Activated CD4-positive, alpha-beta T cell treated with anti-CD3 and anti-CD28 coated beads, Interleukin-2, amount 10 ng/mL, durations not matched to agents 7 days and 5 days (primary cell): ENCODE data around the gene UBE2M. TPM values are rescaled to one million over a fixed set of nuclear protein-coding genes. Genes with fewer than 3 reads are reported as not detected.
"Not testable (repeated sequence)": the region's sequence is repeated elsewhere in the genome, so short reads cannot be mapped to it uniquely, and the experiment has no call there.

Experiments
- CTCF ChIA-PET: fragments of 350-600 bp; sonication (Branson Sonifier 250); formaldehyde crosslinking; loops from one replicate; lab custom pipeline; 2021; ENCODE audit warnings: antibody characterized with exemption; lab: Charles Lee
- POLR2A ChIA-PET: fragments of 350-600 bp; sonication (Branson Sonifier 250); formaldehyde crosslinking; loops from one replicate; lab custom pipeline; 2021; ENCODE audit warnings: antibody characterized with exemption; lab: Charles Lee
- DNase-seq: peaks from one replicate; pipeline ENCODE4 v3.0.0-alpha.2; 2020
- H3K27ac Mint-ChIP-seq: one replicate; pipeline ENCODE4 v1.8.0; 2021; ENCODE audit warnings: mild to moderate bottlenecking, moderate library complexity, mixed read lengths
- H3K27me3 Mint-ChIP-seq: one replicate; pipeline ENCODE4 v1.8.0; 2021; ENCODE audit warnings: mixed read lengths
- H3K36me3 Mint-ChIP-seq: one replicate; pipeline ENCODE4 v1.8.0; 2021; ENCODE audit warnings: low read depth, mixed read lengths
- H3K4me1 Mint-ChIP-seq: one replicate; pipeline ENCODE4 v1.8.0; 2021; ENCODE audit warnings: mixed read lengths
- H3K4me3 Mint-ChIP-seq: one replicate; pipeline ENCODE4 v1.8.0; 2021; ENCODE audit warnings: mild to moderate bottlenecking, moderate library complexity, mixed read lengths
- H3K9me3 Mint-ChIP-seq: one replicate; pipeline ENCODE4 v1.8.0; 2021; ENCODE audit warnings: mixed read lengths
- microRNA-seq: library from miRNA; unstranded; fragments of <30 nt; microRNA quantifications from one replicate; pipeline ENCODE4 v1.2.0, GENCODE V29; 2021; ENCODE audit warnings: borderline microRNAs expressed, borderline replicate concordance
- total RNA-seq, 2 experiments: library from RNA; stranded (reverse); gene quantifications; one replicate each; pipeline ENCODE4 v1.2.3, GENCODE V29; 2021

Gene UBE2M
- total RNA-seq, 2 experiments from 2014 or later: 82.8 to 96.0 TPM

DNA sequence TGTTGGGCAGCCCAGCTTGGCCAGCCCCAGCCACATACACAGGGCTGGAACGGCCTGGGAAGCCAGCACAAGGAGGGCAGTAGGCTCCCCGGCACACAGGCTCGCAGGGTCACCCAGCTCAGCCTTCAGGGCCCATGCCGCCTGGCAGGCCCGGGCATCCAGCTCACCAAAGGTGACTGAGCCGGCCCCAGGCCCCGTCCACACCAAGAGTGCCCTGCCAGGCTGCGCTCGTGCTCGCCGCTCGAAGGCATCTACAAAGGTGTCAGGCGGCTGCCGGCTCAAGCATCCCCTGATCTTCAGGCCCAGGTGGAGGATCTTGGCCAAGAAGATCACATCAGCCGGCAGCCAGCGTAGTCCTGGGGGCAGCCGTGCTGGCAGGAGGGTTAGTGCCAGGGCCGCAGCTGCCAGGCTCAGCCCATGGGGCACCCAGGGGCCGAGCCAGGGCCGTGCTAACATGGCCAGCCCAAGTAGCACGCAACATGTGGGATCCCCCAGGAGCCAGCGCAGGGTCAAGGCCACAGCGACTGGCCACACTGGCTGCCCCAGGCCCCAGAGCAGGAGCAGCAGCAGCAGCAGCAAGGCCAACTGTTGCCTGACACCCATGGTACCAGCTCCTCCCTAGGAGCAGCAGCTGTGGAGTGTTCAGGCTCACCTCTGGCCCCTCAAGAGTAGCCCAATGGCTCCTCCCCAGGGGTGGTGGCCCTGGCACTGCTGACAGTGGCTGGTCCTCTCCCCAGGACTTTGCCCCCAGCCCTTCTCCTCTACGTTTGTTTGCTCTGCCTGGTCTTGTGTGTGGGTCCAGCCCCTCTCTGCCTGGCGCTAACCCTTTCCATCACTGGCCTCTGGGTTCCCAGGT, 46.8 kb downstream of the UBE2M start, which contains the start of gene SLC27A5:
SLC27A5 (minus strand) TSS at position 640 of the 856 bp plus-strand sequence; CDS start at position 603, 37 bp downstream.
- no peak for DNase-seq
- CTCF ChIA-PET: interaction anchor here (1.1 to 2.1 kb wide), 3 partner anchors 9 to 70 kb away, joined by 3 to 9 read pairs (median 3); partner anchors contain the start of gene ZBTB45
- peaks cover 16% of the 10 kb centered on the region for H3K36me3 Mint-ChIP-seq
- no peaks in the 10 kb centered on the region for H3K27me3 Mint-ChIP-seq
- POLR2A ChIA-PET: no interaction called here
- peaks cover 10% of the 10 kb centered on the region for H3K9me3 Mint-ChIP-seq
- H3K27ac Mint-ChIP-seq: no peak within 1 kb of the TSS
- H3K4me1 Mint-ChIP-seq: peaks cover 25% of the 10 kb centered on the region
- no peak within 1 kb of the TSS for H3K4me3 Mint-ChIP-seq

DNA sequence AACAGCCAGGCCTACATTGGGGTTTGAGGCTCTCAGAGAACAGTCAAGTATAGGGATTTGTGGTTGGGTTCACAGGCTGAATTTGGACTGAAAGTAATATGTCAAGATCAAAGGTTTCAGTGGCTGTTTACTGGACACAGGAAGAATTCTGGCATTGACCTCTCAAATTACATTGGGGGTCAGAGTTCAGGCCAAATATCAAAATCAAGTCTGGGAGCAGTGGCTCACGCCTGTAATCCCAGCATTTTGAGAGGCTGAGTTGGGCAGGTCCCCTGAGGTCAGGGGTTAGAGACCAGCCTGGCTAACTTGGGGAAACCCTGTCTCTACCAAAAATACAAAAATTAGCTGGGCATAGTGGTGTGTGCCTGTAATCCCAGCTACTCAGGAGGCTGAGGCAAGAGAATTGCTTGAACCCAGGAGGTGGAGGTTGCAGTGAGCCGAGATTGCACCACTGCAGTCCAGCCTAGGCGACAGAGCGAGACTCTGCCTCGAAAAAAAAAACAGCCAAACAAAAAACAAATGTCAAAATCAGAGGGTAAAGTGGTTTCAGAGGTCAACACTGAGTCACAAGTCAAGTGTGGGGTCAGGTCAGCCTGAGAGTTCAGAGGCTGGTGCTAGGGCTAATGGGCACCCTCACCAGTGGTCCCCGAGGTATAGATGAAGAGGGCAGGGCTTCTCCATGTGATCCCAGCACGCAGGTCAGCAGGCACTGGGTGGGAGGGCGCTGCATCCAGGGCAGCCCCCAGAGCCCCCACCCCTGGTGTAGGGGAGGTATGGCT, 48.1 kb downstream of the UBE2M start:
- Mint-ChIP-seq H3K27me3 (no peaks in the 10 kb centered on the region), H3K4me3 (no peak overlapping the region), H3K4me1 (peaks cover 15% of the 10 kb centered on the region), H3K36me3 (peaks cover 6% of the 10 kb centered on the region), H3K27ac (no peak overlapping the region), H3K9me3 (peaks cover 12% of the 10 kb centered on the region)
- ChIA-PET CTCF (interaction anchor here (1.1 to 2.1 kb wide), 3 partner anchors 10 to 71 kb away, joined by 3 to 9 read pairs (median 3); partner anchors contain the start of gene ZBTB45), POLR2A (no interaction called here)
- DNase-seq: no peak

DNA sequence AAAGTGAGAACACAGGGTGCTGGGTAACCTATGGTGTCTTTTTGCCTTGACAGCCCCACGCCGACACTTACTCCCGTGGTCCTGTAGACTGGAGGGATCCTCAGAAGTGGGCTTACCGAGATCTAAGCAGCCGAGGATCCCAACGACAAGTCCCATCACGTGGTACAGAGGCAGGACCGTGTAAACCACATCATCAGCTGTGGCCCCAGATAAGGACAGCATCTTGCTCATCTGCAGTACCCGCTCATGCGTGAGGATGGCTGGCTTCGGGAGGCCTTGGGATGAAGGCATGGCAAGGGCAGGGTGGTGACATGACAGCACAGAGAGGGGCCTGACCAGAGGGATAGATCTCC, 48.7 kb downstream of the UBE2M start:
- POLR2A ChIA-PET: no interaction called here
- Mint-ChIP-seq H3K4me1 (peaks cover 11% of the 10 kb centered on the region), H3K27me3 (no peaks in the 10 kb centered on the region), H3K4me3 (no peak overlapping the region), H3K36me3 (peaks cover 5% of the 10 kb centered on the region), H3K27ac (no peak overlapping the region), H3K9me3 (peaks cover 12% of the 10 kb centered on the region)
- DNase-seq: no peak
- CTCF ChIA-PET: interaction anchor here (0.6 to 2.1 kb wide), 2 partner anchors 10 to 11 kb away, joined by 6 to 9 read pairs; partner anchors contain the start of gene ZBTB45

DNA sequence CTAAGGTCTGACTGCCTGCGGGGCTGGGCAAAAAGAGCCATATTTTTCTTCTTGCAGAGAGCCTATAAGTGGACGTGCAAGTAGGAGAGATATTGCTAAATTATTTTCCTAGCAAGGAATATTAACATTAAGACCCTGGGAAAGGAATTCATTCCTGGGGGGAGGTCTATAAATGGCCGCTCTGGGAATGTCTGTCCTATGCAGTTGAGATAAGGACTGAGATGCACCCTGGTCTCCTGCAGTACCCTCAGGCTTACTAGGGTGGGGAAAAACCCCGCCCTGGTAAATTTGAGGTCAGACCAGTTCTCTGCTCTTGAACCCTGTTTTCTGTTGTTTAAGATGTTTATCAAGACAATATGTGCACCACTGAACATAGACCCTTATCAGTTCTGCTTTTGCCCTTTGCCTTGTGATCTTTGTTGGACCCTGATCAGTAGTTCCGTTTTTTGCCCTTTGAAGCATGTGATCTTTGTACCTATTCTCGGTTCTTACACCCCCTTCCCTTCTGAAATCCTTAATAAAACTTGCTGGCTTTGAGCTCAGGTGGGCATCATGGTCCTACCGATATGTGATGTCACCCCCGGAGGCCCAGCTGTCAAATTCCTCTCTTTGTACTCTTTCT, 50.7 kb downstream of the UBE2M start:
- H3K4me3 Mint-ChIP-seq, H3K27me3 Mint-ChIP-seq, H3K27ac Mint-ChIP-seq, DNase-seq, POLR2A ChIA-PET, H3K36me3 Mint-ChIP-seq, H3K4me1 Mint-ChIP-seq: not testable (repeated sequence)
- H3K9me3 Mint-ChIP-seq: peaks cover 12% of the 10 kb centered on the region
- CTCF ChIA-PET: interaction anchor here (0.7 to 2.0 kb wide), 2 partner anchors 12 to 38 kb away, joined by 3 to 11 read pairs; partner anchors contain the start of gene ZBTB45

Small RNA genes lying within 50 kb of the gene (microRNA-seq; reads per million reads assigned to microRNA genes)
- gene MIR6807: 0.84 reads per million

Other genes starting within 250 kb of the UBE2M start
- 1 to 10 TPM; 4.3 to 5.0 TPM for gene ZSCAN22, start 231.6 kb downstream of the UBE2M start, total RNA-seq
- gene A1BG, start 205.1 kb downstream of the UBE2M start, total RNA-seq: 1 to 10 TPM; 2.0 to 4.5 TPM
- 1 to 10 TPM in 1 of 2 experiments, under 1 TPM in 1; 0.98 to 1.4 TPM for gene ZNF497, start 195.9 kb downstream of the UBE2M start, total RNA-seq
- gene ZNF837, start 177.6 kb downstream of the UBE2M start, total RNA-seq: 1 to 10 TPM; 1.5 to 2.3 TPM
- gene RPS5, start 171.3 kb downstream of the UBE2M start, total RNA-seq: 1,000 to 10,000 TPM in 1 of 2 experiments, 100 to 1,000 TPM in 1; 918 to 1,077 TPM
- under 1 TPM; 0.35 to 0.74 TPM for gene RNF225, start 163.0 kb downstream of the UBE2M start, total RNA-seq
- gene ZNF584, start 150.0 kb downstream of the UBE2M start, total RNA-seq: 1 to 10 TPM; 6.7 to 6.8 TPM
- gene ZNF132, start 118.5 kb downstream of the UBE2M start, total RNA-seq: 1 to 10 TPM; 4.8 to 5.3 TPM
- gene ZNF324B, start 107.0 kb downstream of the UBE2M start, total RNA-seq: 10 to 100 TPM in 1 of 2 experiments, 1 to 10 TPM in 1; 9.8 to 10.3 TPM
- gene ZNF324, start 91.5 kb downstream of the UBE2M start, total RNA-seq: 10 to 100 TPM in 1 of 2 experiments, 1 to 10 TPM in 1; 9.0 to 12.7 TPM
- gene ZNF446, start 82.3 kb downstream of the UBE2M start, total RNA-seq: 1 to 10 TPM; 7.6 to 7.9 TPM
- gene SLC27A5, start 46.6 kb downstream of the UBE2M start, total RNA-seq: 10 to 100 TPM in 1 of 2 experiments, 1 to 10 TPM in 1; 9.8 to 10.2 TPM
- 10 to 100 TPM; 17.9 to 19.9 TPM for gene ZBTB45, start 38.8 kb downstream of the UBE2M start, total RNA-seq
- gene TRIM28, start 14.5 kb downstream of the UBE2M start, total RNA-seq: 100 to 1,000 TPM; 457 to 560 TPM
- gene CHMP2A, start 3.5 kb downstream of the UBE2M start, total RNA-seq: 100 to 1,000 TPM; 128 to 137 TPM
- 10 to 100 TPM; 28.6 to 33.1 TPM for gene MZF1, start 14.7 kb upstream of the UBE2M start, total RNA-seq